ENCODE results near the gene TRIO.

DNA sequence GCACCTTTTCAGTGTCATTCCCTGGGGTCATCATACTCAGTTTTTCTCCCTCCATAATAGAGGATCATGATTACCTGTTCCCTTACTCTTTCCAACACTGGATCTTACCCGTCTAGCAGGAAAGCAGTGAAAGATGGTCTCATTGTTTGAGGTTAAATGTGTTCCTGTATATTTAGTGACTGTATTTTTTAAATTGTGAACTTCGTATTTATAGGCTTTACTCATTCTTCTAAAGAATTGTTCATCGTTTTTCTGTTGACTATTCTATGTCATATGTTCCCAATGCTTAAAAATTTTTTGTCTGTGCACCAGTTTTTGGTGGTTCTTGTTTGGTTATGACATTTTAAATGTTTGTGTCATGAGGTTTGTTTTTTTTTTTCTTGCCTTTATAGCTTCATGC lies 233.6 kb downstream of the TRIO start:
- TF ChIP-seq, protein P1, sequence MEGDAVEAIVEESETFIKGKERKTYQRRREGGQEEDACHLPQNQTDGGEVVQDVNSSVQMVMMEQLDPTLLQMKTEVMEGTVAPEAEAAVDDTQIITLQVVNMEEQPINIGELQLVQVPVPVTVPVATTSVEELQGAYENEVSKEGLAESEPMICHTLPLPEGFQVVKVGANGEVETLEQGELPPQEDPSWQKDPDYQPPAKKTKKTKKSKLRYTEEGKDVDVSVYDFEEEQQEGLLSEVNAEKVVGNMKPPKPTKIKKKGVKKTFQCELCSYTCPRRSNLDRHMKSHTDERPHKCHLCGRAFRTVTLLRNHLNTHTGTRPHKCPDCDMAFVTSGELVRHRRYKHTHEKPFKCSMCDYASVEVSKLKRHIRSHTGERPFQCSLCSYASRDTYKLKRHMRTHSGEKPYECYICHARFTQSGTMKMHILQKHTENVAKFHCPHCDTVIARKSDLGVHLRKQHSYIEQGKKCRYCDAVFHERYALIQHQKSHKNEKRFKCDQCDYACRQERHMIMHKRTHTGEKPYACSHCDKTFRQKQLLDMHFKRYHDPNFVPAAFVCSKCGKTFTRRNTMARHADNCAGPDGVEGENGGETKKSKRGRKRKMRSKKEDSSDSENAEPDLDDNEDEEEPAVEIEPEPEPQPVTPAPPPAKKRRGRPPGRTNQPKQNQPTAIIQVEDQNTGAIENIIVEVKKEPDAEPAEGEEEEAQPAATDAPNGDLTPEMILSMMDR (IDR thresholded peaks at IDR 0.05), result no peak
- TF ChIP-seq POLR2AphosphoS5 (IDR thresholded peaks at IDR 0.05), result no peak
